DND-41 (cell line): ENCODE measurements around the gene FAM227B.

Source experiments
- CTCF ChIP-seq: IDR thresholded peaks from 2 replicates; pipeline ENCODE4 v1.5.1; 2012; ENCODE audit warnings: borderline replicate concordance, low read length, moderate library complexity, mild to moderate bottlenecking; ENCODE audit not compliant: poor library complexity, severe bottlenecking; ENCODE audit errors: extremely low read depth
- EZH2 ChIP-seq: IDR thresholded peaks from 3 replicates; pipeline ENCODE4 v1.6.1; 2012; ENCODE audit warnings: borderline replicate concordance, low read depth, mild to moderate bottlenecking, moderate library complexity, low read length, inconsistent platforms; ENCODE audit not compliant: severe bottlenecking

GRCh38 chr15:49560045-49560444 lies 60.6 kb downstream of the FAM227B start:
- TF ChIP-seq CTCF, result no peak
- TF ChIP-seq EZH2, result no peak
